GM12864 (cell line): ENCODE results near the gene UBE2QL1.

ENCODE experiments used
- DNase-seq: peaks from one replicate; pipeline ENCODE4 v3.0.0-alpha.2; 2011; ENCODE audit warnings: low read depth
- H3K4me3 ChIP-seq: 2 replicates; pipeline ENCODE4 v1.5.1; 2011; ENCODE audit warnings: mild to moderate bottlenecking, low read depth, low read length, control low read depth
- TF ChIP-seq, protein P1 (sequence below): IDR thresholded peaks from 2 replicates; pipeline ENCODE4 v1.5.1; 2011; ENCODE audit warnings: low read depth, mild to moderate bottlenecking, moderate library complexity, low read length, control low read depth, inconsistent platforms; ENCODE audit errors: missing control alignments

UBE2QL1 gene

DNA sequence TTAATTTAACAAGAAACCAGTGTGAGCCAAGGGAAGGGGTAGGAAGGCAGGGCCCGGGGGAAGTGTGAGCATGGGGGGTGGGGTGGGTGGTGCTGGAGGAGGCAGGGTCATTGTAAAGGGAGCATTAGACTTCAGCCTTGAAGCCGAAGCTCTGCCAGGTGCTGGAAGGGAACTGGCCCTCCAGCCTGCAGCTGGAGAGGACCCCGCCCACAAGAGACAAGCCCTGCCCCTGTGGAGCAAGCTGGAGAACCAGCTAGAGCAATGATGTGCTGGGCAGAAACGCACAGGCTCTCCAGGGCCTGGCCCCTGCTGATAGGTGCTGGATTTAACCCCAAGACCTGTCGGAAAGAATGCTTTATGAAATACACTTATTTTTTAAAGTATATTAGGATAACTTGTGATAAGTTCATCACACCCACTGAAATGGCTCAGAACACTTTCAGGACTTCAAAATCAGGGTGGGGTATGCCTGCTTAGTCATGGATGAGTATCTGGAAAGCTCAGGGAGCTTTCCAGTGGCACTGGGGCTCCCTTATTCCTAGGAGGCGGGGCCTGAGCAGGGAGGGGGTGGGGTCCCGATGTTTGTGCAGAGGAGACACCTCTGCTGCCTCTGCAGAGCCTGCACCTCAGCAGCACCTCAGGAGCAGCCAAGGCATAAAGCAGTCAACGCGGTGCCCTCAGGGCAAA lies 27.1 kb downstream of the UBE2QL1 start:
- DNase-seq, result no peak
- H3K4me3 ChIP-seq, result no peak overlapping the region
- TF ChIP-seq, protein P1, sequence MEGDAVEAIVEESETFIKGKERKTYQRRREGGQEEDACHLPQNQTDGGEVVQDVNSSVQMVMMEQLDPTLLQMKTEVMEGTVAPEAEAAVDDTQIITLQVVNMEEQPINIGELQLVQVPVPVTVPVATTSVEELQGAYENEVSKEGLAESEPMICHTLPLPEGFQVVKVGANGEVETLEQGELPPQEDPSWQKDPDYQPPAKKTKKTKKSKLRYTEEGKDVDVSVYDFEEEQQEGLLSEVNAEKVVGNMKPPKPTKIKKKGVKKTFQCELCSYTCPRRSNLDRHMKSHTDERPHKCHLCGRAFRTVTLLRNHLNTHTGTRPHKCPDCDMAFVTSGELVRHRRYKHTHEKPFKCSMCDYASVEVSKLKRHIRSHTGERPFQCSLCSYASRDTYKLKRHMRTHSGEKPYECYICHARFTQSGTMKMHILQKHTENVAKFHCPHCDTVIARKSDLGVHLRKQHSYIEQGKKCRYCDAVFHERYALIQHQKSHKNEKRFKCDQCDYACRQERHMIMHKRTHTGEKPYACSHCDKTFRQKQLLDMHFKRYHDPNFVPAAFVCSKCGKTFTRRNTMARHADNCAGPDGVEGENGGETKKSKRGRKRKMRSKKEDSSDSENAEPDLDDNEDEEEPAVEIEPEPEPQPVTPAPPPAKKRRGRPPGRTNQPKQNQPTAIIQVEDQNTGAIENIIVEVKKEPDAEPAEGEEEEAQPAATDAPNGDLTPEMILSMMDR, result no peak

GRCh38 chr5:6476313-6476661 lies 27.6 kb downstream of the UBE2QL1 start:
- no peak overlapping the region for H3K4me3 ChIP-seq
- TF ChIP-seq, protein P1, result no peak
- DNase-seq, result no peak

DNA sequence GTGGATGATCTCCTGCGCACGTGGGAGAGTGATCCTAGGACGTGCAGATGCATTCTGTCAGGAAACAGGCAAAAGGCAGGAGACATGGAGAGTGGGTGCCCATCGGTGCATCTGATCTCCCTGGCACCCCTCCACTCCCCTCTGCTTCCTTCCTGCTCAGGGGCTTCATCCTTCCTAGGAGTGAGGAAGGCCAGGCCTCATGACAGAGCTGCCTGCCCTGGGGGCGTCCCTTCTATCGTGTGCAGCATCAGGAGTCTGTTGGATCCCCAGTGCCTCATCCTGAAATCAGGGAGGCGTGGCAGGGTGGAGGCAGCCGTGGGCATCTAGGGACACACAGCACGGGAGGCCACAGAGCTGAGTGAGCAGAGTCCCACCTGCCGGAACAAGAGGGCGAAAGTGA lies 30.1 kb downstream of the UBE2QL1 start:
- DNase-seq, result no peak
- TF ChIP-seq, protein P1, result no peak

DNA sequence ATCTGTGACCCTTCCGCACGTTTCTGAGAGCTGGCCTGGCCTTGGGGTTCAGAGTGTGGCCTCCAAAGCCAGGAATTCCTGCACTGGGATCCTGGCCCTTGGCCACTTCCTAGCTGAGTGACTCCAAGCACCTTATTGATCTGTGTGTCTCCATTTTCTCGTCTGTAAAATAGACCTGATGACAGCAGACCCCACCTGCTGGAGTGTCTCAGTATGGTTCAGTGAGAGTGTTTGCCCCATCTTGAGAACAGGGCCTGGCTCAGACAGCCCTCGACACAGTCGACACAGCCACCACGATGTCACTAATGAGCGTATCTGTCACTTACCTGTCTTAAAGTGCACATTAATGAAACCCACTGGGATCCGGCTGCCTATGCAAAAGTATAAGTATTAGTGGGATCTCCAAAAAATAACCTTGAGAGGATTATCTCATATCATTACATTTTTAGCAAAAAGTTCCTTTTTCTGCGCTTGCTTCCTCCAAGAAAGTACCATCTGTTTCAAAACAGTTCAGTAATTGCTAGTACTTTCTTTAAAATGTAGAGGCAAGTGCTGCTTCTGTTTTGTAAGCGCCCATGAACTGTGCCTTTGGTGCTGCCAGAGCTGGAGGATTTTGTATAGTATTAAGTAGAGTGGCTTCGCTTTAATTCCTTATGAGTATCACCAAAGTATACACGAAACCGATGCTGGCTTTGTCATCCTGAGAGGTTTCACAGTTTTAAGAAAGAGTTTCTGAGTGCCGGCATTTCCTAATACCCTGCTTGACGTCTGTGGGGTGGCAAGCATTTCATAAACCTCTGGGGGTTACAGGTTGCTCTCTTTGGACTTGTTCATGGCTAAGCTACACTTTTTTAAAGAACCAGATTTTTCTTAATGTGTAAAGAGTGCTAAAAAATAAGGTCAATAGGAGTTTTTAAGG lies 31.7 kb downstream of the UBE2QL1 start:
- no peak overlapping the region for H3K4me3 ChIP-seq
- TF ChIP-seq, protein P1, result peak; percentile 45
- peak; percentile 62 for DNase-seq

More for the DNA sequence above, 30.1 kb downstream of the UBE2QL1 start:
- no peak overlapping the region for H3K4me3 ChIP-seq

DNA sequence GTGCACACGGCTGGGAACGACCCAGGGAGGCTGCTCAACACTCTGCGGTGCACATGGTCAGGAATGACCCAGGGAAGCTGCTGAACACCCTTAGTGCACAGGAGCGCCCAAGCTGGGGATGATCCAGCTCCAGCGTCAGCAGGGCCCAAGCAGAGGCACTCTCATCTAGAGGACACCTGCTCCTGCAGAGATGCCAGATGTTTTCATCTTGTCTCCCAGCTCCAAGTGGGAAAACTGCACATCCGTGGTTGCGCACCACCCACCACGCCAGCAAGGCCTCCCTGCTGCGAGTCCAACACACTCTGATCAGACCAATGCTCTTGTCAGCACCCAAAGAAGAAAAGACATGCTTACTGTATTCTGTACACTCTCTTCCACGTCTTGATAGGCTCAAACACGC lies 34.1 kb downstream of the UBE2QL1 start:
- H3K4me3 ChIP-seq, result no peak overlapping the region
- TF ChIP-seq, protein P1, result no peak
- no peak for DNase-seq

DNA sequence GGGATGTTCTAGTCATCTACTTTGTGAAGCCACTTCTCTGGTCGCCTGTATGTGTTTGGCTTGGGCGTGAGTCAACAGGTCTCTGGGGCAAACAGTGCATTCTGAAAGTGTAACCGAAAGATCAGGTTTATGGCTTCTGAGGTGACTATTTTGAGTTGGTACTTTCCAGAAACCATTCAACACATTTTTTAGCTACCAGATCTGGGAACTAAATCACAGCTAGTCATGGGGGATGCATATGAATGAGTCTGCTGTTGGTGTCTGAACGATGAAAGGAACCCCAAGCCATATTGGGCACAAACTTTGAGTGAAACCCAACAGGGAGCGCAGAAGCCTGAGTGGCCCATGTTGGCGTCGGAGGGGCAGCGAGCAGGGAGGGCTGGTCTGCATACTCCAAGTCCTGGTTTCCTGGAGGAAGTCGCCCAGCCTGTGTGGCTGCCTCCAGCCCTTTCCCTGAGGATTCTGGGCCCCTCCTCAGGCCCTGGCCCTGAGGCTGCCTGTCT lies 35.3 kb downstream of the UBE2QL1 start:
- TF ChIP-seq, protein P1, result no peak
- H3K4me3 ChIP-seq, result peak overlapping the region; percentile 15
- DNase-seq, result peak; percentile 90
